ENCODE measurements around the gene GSE1.

GSE1 gene

DNA sequence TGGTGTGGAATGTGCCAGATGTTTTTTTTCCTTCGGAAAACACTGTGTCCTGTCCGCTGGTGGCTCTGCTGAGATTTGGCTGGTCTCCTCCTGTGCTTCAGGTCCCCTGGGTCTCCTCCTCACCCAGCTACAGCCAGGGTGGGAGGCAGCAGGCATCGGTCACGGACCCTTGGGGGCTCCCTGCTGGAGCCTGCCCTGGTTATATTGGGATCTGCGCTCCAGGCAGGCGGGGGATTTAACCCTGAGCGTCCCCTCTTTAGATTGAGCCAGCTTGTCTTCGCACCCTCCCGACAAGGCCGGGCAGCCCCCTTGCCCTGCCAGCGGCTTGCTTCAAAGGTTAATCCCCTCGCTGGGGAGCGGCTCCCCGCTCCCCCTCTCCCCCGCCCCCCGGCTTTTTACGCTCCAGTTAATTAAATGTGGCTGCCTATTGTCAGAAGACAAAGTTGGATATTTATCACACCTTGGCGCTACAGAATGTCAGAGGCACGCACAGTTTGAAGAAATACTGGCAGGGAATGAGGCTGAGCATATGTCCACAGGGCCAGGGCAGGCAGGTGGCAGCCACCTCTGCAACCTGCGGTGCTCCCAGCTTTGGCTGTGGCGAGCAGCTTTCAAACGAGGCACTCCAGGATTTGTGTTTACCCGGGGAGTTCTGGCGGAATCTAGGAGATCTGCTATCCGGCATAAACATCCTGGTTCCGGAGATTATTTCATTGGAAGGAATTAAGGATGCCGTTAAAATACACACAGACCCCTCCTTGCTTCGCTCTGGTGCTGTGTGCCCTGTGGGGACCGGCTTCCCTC, 38.2 kb upstream of the GSE1 start:
- DNase-seq (ENCODE audit: low read depth), result no peak

GRCh38 chr16:85575920-85576319, 37.2 kb upstream of the GSE1 start:
- DNase-seq (ENCODE audit: low read depth), result no peak

- no peak for DNase-seq (ENCODE audit: low read depth)
Observed at GRCh38 chr16:85576944-85577343, 36.2 kb upstream of the GSE1 start.

DNA sequence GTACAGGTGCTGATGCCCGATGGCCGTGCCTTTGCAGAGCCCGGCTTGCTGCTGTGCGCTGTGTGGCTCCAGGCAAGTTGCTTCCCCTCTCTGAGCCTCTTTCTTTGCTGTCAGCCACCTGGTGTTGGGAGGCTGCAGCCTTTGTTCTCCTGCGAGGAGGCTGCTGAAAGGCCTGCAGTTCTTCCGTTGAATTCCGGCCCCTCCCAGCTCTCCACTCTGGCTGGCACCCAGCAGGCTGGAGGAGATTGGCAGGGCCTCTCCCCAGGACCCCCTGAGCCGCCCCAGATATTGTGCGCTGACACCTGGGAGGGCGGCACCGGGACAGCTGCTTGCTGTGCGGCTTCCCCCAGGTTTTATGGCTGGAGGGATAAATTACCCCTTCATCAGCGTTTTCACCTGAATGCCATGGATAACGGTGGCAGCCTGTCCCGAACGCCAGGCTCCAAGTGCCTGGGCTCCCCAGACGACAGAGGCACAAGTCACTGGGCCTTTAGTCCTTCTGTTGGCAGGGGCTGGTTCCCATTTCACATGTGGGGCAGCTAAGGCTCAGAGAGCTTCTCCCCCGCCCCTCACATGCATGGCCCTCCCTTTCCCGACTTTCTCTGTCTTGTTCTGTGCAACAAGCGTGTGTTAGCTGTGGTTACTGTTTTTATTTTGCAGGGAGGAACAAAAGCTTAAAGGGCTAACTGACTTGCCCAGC, 35.1 kb upstream of the GSE1 start:
- no peak for DNase-seq (ENCODE audit: low read depth)

- DNase-seq (ENCODE audit: low read depth), result no peak
Observed at GRCh38 chr16:85578599-85578948, 34.5 kb upstream of the GSE1 start.

GRCh38 chr16:85579191-85579590, 33.9 kb upstream of the GSE1 start:
- no peak for DNase-seq (ENCODE audit: low read depth)

DNA sequence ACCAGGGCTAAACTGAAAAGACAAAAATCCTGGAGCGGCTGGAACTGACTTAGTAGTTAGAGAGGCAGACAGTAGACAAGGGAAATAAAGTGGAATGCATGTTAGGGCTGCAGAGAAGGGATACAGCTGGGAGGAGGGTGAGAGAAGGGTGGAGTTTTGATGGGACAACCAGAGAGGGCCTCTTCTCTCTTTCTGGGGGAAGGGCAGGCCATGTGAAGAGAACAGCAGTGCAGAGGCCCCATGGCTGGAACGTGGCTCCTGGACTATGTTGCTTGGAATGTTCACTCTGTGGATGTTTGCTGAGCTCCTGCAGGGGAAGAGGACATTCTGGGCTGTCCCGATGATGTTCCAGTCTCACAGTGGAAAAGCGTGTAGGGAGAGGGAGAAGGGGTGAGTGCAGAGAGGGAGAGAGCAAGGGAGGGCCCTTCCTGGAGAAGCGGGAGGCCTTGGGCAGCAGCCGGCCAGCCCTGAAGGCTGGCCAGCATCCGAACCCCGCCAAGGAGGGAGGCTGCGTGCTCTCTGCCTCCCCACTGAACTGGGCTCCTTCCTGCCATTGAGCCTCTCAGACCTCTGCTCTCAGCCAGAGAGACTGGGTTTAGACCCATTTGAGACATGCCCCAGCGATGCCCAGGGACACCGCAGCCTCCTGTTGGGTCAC, 33.1 kb upstream of the GSE1 start:
- DNase-seq (ENCODE audit: low read depth), result no peak

GRCh38 chr16:85580684-85581083, 32.4 kb upstream of the GSE1 start:
- DNase-seq (ENCODE audit: low read depth), result no peak

- DNase-seq (ENCODE audit: low read depth), result no peak
Observed at GRCh38 chr16:85582229-85582991, 30.7 kb upstream of the GSE1 start.

DNA sequence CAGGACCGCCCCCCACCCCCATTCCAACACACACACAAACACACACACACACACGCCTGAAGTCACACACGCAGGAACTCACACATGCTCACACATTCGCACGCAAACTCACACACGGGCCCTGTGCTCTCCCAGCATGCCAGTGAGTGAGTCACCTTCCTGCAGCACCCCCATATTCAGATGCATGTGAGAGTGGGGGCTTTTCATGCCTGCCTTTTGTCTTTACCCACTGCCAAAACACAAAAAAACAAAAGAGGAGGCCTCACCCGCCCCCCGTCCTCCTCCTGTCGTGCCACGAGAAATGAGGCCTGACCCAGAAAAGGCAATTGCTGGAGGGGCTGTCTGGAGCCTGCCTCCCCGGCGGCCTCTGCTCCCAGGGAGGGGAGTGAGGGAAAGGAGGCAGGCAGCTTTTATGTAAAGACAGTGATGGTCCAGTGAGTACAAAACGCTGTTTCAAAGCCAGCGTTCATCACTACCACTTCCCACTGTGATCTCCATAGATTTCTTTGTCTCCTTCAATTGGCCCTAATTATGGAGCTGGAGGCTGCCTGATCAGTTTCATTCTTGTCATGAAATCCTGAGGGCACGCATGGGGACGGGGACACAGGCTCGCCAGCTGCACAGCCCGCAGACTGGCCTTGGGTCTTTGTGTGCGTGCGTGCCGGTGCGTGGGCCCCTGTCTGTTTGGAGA, 29.5 kb upstream of the GSE1 start:
- no peak for DNase-seq (ENCODE audit: low read depth)

- no peak for DNase-seq (ENCODE audit: low read depth)
Observed at GRCh38 chr16:85584267-85584666, 28.9 kb upstream of the GSE1 start.

DNA sequence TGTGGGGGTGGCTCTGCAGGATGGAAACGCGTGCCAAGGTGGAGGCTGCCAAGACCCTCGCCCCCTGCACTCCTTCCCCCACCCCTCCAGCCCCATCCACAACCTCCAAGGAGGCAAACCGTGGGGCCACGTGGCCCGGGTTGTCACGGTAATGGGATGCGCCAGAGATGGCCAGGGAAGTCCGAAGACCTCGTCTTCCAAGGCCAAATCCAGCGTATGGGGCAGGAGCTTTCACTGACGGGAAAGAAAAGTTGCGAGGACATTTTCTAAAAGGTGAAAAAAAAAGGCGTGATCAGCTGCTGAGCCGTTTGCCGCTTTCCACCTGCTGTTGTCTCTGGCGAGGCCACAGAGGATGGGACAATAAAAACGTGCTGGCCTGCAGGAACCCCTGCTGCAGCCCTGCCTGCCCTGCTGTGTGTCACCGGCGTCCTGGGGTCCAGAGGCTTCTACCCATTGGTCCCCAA, 28.3 kb upstream of the GSE1 start:
- no peak for DNase-seq (ENCODE audit: low read depth)

DNA sequence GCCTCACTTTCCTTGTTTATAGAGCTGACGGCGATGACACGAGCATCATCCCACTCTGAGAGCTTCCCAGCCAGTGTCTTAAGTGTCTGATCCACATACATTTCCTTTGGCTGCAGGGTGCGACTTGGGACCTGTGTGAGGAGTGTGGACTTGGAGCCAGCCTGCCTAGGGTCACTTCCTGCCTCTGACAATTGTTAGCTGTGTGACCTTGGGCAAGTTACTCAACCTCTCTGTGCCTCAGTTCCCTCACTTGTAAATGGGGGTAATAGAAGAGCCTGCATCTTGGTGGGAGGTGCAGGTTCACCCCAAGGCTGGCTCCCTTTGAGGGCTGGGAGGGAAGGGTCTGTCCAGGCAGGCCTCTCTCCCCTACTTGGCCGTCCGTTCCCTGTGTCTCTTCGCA, 27.4 kb upstream of the GSE1 start:
- no peak for DNase-seq (ENCODE audit: low read depth)

GRCh38 chr16:85586380-85587104, 26.6 kb upstream of the GSE1 start:
- no peak for DNase-seq (ENCODE audit: low read depth)

DNA sequence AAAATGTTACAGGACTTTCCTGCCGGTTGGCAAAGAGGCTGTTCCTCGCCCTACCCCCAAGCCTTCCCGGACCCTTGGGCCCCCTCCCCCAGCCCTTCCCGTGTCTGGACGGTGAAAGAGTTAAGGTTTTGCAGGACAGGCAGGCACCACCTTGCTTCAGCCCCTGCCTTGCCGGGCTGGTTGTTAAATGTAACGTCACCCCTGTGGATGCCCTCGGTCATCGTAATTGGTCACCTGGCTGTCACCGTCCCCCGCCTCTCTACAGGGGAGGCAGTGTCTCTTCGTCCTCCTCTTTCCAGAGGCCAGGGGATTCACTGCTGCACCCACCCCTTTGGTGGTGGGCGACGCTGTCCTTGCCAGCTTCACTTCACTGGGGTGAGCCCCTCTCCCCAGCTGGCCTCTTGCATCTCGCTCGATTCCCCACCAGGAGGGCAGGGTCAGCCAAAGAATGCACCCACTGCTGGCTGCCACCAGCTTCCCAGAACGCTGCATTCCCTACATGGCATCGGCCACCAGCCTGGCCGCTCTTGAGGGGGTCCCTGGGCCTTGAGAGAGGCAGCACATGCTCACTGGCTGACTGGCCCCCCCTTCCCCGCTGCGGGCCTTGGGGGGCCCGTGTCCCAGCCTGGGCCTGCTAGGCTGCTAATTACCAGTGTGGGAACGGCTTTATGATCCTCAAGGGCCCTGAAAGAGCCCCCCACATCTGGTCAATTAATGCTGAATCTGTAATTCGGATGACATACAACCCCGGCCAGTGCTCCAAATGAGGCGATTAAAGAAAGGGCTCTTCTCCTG, 25.2 kb upstream of the GSE1 start:
- DNase-seq (ENCODE audit: low read depth), result no peak

DNA sequence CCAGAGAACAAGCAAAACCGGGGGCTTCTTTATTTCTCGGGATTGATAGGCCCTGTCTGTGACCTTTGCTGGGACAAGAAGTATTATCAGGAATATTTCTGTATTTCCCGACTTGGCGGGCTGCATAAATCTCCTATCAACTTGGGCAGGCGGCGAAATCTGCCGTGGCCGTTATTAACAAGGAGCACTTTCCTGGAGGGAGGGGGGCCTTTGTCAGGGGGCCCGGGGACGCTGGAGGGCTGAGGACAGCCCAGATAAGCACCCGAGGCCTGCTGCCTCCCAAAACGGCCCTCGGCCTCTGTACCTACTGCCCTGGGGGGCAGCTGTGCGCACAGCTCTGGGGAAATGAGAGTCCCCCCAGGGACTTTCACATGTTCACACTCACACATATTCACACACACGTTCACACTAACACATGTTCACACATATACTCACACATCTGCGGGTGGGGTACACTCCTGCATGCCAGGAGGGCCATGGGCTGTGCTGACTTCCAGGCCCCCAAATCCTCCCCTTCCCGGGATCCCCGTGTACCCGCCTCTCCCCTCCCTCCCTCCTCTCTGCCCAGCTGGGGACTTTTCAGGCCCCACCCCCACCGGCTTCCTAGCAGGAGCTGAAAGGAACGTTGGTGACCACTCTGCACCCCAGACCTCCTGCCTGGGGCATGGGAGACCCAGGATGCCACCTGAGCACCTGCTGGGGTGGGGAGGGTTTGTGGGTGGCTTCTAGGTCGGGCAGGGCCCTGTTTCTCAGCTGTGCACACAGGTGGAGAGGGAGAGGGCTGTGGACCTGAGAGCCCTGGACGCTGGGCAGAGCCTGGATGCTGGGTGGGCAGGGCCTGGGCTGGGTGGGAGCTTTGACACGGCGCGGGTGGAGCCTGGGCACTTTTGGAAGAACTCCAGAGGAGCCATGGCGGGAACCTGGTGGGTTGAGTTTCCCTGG, 24.3 kb upstream of the GSE1 start:
- no peak for DNase-seq (ENCODE audit: low read depth)

DNA sequence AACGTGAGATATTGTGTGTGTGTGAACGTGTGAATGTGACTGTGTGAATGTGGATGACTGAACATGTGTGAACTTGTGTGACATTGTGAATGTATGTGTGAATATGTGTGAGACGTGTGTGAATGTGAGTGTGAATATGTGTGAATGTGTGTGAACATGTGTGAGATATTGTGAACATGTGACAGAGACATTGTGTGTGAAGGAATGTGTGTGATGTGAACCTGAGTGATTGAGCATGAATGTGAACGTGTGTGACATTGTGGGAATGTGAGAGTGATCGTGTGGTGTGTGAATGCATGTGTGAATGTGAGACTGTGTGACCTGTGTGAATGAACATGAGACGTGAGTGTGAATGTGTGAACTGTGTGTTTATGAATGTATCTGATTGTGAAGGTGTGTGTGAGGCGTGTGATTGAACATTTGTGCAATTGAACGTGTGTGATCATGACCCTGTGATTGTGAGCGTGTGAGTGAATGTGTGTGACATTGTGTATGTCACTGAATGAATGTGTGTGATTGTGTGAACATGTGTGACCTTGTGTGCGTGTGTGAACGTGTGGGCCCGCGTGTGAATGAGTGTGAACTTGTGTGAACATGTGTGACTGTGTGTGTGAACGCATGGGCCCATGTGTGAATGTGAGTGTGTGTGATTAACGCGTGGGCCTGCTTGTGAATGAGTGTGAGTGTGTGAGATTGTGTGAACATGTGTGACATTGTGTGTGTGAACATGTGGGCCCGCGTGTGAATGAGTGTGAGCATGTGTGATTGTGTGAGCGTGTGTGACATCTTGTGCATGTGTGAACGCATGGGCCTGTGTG, 23.2 kb upstream of the GSE1 start:
- no peak for DNase-seq (ENCODE audit: low read depth)

GRCh38 chr16:85590506-85590832, 22.7 kb upstream of the GSE1 start:
- no peak for DNase-seq (ENCODE audit: low read depth)
